Liver (tissue), 3 donors: Measurements from ENCODE around the gene GPATCH2.

Source experiments
- GABPA ChIP-seq, 2 donors: IDR thresholded peaks in 1 of 2; conservative IDR thresholded peaks in 1 of 2; 2 replicates each; pipeline ENCODE4 v1.6.1; 2016; ENCODE audit warnings: antibody characterized with exemption in 2 of 2, mild to moderate bottlenecking in 1 of 2, moderate library complexity in 1 of 2
- HNF4A ChIP-seq, 2 donors: conservative IDR thresholded peaks; 2 replicates each; pipeline ENCODE4 v1.6.1; 2016; ENCODE audit warnings: antibody characterized with exemption in 2 of 2, mild to moderate bottlenecking in 2 of 2
- RXRA ChIP-seq, 2 donors: IDR thresholded peaks; 2 replicates each; pipeline ENCODE4 v1.6.1; 2017 to 2018; ENCODE audit warnings: antibody characterized with exemption in 2 of 2, mild to moderate bottlenecking in 1 of 2
- TF ChIP-seq, protein P1 (sequence below): IDR thresholded peaks from 2 replicates; pipeline ENCODE4 v1.6.1; 2016; ENCODE audit warnings: antibody characterized with exemption
- TF ChIP-seq, protein P2 (sequence below): fragments of 150-350 bp; IDR thresholded peaks from 2 replicates; pipeline ENCODE4 v1.5.1; 2017; ENCODE audit warnings: improper control_type of control experiment, low read depth, low read length; ENCODE audit not compliant: missing input control
- donor health status: healthy.
- donor health status: healthy.

DNA sequence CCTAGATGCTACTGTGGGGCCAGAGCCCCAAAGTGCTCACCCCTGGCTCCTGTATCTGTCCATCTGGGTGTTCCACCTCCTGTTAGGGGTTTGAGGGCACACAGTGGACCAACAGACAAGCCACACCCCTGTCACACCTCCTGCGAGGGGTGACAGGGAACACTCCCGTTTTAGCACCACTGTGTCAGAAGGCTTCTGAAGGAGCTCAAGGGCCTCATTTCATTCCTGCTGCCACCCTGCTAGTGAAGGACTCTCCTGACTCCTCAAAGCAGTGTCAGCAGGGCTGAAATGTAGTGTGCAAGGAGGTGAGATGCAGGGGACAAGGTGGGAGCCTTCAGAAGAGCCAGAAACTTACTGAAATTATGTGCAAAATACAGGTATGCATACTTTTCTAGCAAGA is 174.6 kb downstream of the GPATCH2 start:
- TF ChIP-seq, protein P1, sequence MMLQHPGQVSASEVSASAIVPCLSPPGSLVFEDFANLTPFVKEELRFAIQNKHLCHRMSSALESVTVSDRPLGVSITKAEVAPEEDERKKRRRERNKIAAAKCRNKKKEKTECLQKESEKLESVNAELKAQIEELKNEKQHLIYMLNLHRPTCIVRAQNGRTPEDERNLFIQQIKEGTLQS, result no peak
- TF ChIP-seq, protein P2, sequence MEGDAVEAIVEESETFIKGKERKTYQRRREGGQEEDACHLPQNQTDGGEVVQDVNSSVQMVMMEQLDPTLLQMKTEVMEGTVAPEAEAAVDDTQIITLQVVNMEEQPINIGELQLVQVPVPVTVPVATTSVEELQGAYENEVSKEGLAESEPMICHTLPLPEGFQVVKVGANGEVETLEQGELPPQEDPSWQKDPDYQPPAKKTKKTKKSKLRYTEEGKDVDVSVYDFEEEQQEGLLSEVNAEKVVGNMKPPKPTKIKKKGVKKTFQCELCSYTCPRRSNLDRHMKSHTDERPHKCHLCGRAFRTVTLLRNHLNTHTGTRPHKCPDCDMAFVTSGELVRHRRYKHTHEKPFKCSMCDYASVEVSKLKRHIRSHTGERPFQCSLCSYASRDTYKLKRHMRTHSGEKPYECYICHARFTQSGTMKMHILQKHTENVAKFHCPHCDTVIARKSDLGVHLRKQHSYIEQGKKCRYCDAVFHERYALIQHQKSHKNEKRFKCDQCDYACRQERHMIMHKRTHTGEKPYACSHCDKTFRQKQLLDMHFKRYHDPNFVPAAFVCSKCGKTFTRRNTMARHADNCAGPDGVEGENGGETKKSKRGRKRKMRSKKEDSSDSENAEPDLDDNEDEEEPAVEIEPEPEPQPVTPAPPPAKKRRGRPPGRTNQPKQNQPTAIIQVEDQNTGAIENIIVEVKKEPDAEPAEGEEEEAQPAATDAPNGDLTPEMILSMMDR, result no peak
- TF ChIP-seq RXRA (IDR thresholded peaks at IDR 0.05), result no peak
- no peak for TF ChIP-seq GABPA (IDR thresholded peaks at IDR 0.05 in 1 of 2, conservative IDR thresholded peaks at IDR 0.05 in 1 of 2)
- no peak for TF ChIP-seq HNF4A (conservative IDR thresholded peaks at IDR 0.05)
